GM06990 (cell line): ENCODE data around the gene BCAR3.

Experiments used
- DNase-seq: peaks from one replicate; pipeline ENCODE4 v3.0.0-alpha.2; 2011; ENCODE audit not compliant: insufficient read length; ENCODE audit errors: extremely low read depth
- H3K27me3 ChIP-seq: replicated peaks from 2 replicates; pipeline ENCODE4 v1.6.0; 2011; ENCODE audit warnings: low read length; ENCODE audit not compliant: control insufficient read depth, insufficient read depth
- H3K36me3 ChIP-seq: 2 replicates; pipeline ENCODE4 v1.5.1; 2011; ENCODE audit warnings: low read length; ENCODE audit not compliant: control insufficient read depth, insufficient read depth
- H3K4me3 ChIP-seq: replicated peaks from 2 replicates; pipeline ENCODE4 v1.5.1; 2011; ENCODE audit warnings: low read depth, mild to moderate bottlenecking, control low read depth, low read length
- TF ChIP-seq, protein P1 (sequence below): IDR thresholded peaks from 2 replicates; pipeline ENCODE4 v1.5.1; 2011; ENCODE audit warnings: low read length, control low read depth, mild to moderate bottlenecking, inconsistent platforms; ENCODE audit not compliant: insufficient read depth, poor library complexity, severe bottlenecking

The BCAR3 gene

GRCh38 chr1:93525431-93525830 lies 156.2 kb downstream of the BCAR3 start:
- H3K36me3 ChIP-seq: no peaks in the 10 kb centered on the region
- DNase-seq: no peak
- TF ChIP-seq, protein P1, sequence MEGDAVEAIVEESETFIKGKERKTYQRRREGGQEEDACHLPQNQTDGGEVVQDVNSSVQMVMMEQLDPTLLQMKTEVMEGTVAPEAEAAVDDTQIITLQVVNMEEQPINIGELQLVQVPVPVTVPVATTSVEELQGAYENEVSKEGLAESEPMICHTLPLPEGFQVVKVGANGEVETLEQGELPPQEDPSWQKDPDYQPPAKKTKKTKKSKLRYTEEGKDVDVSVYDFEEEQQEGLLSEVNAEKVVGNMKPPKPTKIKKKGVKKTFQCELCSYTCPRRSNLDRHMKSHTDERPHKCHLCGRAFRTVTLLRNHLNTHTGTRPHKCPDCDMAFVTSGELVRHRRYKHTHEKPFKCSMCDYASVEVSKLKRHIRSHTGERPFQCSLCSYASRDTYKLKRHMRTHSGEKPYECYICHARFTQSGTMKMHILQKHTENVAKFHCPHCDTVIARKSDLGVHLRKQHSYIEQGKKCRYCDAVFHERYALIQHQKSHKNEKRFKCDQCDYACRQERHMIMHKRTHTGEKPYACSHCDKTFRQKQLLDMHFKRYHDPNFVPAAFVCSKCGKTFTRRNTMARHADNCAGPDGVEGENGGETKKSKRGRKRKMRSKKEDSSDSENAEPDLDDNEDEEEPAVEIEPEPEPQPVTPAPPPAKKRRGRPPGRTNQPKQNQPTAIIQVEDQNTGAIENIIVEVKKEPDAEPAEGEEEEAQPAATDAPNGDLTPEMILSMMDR: no peak
- H3K27me3 ChIP-seq: no peaks in the 10 kb centered on the region
- H3K4me3 ChIP-seq: no peak overlapping the region

- TF ChIP-seq, protein P1: no peak
- Histone ChIP-seq H3K27me3 (no peaks in the 10 kb centered on the region), H3K4me3 (no peak overlapping the region), H3K36me3 (no peaks in the 10 kb centered on the region)
- no peak for DNase-seq
Measured at GRCh38 chr1:93522721-93523120, 158.9 kb downstream of the BCAR3 start.

GRCh38 chr1:93521618-93522017 lies 160.0 kb downstream of the BCAR3 start:
- H3K36me3 ChIP-seq: no peaks in the 10 kb centered on the region
- TF ChIP-seq, protein P1: no peak
- no peak overlapping the region for H3K4me3 ChIP-seq
- no peak for DNase-seq
- no peaks in the 10 kb centered on the region for H3K27me3 ChIP-seq

DNA sequence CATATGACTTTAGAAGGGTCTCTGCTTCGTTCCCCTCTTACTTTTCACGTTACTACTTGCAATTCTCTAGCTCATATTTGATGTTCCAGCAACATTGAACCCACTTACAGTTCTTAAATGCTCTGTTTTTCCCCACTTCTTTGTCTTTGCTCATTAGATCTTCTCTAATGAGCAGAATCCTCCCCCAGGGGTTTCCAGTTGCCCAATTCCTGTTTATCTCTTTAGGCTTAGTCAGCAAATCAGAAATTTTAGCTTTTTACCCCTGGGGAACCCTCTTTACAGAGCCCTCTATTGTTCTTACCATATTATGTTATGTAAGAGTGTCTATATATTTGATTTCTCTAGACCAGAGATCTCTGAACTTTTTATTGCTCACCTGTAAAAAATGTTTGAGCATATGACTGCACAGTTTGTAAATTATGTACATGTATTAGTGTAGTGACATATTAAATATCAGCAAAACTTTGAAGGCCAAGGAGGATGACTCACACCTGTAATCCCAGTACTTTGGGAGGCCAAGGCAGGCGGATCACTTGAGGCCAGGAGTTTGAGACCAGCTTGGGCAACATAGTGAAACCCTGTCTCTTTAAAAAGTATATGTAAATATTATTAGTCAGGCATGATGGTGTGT lies 162.3 kb downstream of the BCAR3 start:
- Histone ChIP-seq H3K36me3 (no peaks in the 10 kb centered on the region), H3K4me3 (no peak overlapping the region), H3K27me3 (no peaks in the 10 kb centered on the region)
- TF ChIP-seq, protein P1: no peak
- DNase-seq: no peak

DNA sequence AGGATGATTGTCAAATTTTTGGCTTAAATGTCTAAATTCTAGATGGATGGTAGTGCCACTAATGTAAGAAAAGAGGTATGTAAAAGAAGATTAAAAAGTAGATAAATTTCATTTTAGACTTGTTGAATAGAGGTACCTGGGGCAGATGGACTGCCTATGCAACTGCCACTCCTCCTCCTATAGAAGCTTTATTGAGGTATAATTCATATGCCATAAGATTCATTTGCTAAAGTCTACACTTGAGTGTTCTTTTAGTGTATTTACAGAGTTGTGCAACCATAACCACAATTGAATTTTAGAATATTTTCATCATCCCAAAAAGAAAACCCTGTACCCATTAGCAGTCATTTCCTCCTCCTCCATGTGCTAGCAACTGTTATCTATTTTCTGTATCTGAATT lies 163.1 kb downstream of the BCAR3 start:
- no peak for DNase-seq
- TF ChIP-seq, protein P1: no peak
- Histone ChIP-seq H3K36me3 (no peaks in the 10 kb centered on the region), H3K27me3 (no peaks in the 10 kb centered on the region), H3K4me3 (no peak overlapping the region)

DNA sequence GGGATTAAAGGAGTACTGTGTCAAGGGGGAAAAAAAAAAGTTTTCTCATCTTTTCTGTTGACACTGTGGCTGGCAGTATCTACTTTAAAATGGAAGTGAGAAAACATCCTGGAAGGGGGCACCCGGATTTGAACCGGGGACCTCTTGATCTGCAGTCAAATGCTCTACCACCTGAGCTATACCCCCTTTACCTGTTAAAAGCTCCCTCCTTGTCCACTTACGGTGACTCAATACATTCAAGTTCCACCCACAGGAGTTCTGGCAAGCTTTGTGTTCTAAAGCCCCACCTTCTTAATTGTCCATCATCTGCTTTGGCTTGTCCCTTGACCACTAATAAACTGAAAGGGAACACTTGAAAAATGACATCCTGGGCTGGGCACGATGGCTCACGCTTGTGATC lies 165.5 kb downstream of the BCAR3 start:
- peak; percentile 5 for DNase-seq
- Histone ChIP-seq H3K27me3 (no peaks in the 10 kb centered on the region), H3K4me3 (no peak overlapping the region), H3K36me3 (no peaks in the 10 kb centered on the region)
- TF ChIP-seq, protein P1: no peak
